Activated naive CD4-positive, alpha-beta T cell treated with anti-CD3 and anti-CD28 coated beads, Interleukin-2, amount 50 U/mL, for 16 hours (primary cell): ENCODE data around the gene DNAJB13.
"Not testable (repeated sequence)": the region's sequence is repeated elsewhere in the genome, so short reads cannot be mapped to it uniquely, and the experiment has no call there.

ENCODE experiments used
- DNase-seq: peaks from one replicate; pipeline ENCODE4 v3.0.0-alpha.2; 2020

DNAJB13 gene, protein sequence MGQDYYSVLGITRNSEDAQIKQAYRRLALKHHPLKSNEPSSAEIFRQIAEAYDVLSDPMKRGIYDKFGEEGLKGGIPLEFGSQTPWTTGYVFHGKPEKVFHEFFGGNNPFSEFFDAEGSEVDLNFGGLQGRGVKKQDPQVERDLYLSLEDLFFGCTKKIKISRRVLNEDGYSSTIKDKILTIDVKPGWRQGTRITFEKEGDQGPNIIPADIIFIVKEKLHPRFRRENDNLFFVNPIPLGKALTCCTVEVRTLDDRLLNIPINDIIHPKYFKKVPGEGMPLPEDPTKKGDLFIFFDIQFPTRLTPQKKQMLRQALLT

DNA sequence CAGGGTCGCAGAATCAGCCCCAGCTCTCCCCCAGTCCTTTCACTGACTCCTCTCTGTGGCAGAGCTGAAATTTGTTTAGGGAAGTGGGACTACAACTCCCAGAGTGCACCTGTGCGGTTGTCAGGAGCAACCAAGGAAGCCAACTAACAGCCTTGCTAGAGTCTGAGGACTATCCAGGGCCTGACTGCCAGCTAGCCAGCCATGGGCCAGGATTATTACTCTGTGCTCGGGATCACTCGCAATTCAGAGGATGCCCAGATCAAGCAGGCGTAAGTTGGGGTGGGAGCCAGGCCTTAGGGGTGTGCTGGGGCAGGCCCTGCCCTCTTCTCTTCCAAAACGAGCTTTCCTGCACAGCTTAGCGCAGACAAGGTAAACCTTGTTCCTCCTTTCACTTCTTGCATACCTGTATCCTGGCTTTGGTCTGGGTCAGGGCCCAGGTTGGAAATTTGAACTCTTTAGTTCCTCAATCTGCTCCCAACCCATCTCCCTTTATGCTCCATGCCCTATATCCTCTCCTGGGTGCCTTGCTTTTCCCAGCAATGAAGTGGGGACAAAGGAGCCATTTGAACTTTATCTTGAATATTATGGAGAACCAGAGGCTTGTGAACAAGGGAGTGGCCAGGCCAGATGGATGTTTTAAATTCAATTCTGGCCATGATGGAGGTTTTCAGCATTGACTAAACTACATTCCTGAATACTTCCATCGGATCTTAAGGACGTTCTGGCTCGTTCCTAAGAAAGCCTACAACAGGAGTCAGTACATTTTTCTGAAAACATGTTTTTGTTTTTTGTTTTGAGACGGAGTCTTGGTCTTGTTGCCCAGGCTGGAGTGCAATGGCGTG lies at the start of gene DNAJB13:
Gene DNAJB13, plus strand, starts transcription at position 158 of the 842 bp plus-strand sequence. Its CDS starts 44 bp downstream, at position 202.
- no peak for DNase-seq

DNA sequence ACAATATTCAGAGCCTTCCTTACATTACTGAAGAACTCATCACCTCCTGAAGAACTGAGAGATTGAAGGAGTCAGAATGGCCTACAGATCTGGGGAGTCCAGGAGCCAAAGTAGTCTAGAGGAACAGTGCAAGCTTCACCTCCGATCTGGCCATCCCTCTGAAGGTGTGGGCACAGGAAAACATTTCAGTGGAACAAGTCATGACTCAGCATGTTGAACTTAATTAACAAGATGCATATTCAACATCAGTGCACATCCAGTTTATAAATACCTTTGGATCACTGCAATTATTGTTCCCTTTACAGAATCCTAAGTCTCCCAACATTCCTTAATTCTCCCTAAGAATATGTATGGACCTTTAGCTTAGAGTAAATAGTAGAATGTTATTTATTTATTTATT lies 48.5 kb upstream of the DNAJB13 start:
- DNase-seq: no peak

DNA sequence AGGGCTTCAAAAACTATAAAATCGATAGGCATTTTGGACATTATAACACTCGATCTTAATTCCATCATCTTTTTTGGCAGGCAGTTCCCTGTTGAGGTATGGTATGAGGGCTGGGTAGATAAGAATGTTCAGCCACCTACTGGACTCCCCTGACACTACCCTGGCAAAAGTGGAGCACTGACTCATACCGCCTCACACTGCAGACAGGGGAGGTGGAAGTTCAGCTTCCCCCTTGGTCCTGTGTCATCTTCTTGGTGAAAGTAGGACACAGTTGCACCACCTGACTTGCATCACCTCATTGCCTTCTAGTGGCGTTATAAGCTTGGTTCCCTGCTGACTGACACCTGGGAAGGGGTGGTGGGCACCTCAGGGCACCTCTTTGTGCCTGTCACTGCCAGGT lies 43.6 kb upstream of the DNAJB13 start:
- no peak for DNase-seq

DNA sequence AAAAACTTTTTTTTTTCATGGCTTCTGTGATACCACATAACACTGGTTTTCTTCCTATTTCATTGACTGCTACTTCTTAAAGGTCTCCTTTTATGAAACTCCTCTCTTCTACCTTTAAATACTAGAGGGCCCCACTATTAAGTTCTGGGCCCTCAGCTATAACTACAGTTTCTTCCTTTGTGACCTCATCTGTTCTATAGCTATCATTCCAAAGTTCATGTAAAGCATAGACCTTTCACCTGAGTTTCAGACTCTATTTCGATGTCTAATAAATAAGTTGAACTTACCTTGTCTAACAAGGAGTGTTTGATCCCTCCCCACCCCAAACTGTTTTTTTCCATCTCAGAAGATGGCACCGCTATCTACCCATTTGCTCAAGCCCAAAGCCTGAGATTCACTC lies 38.8 kb upstream of the DNAJB13 start:
- DNase-seq: no peak

DNA sequence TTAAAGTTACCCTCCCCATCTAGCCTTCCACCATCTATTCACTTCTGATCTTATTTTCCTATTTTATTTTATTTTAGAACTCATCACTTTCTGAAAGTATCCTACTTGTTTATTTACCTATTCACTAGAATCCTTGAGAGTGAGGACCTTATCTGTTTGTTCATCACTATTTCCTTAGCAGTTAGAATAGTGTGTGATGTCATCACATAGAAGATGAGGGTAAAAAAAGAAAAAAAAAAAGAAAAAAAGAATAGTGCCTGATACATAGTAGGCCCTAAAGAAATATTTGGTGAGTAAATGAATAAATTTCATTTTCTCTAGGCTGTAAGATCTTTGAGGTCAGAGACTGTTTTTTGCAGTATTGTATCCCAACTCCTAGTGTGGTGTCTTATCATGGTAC lies 37.4 kb upstream of the DNAJB13 start:
- DNase-seq: no peak

DNA sequence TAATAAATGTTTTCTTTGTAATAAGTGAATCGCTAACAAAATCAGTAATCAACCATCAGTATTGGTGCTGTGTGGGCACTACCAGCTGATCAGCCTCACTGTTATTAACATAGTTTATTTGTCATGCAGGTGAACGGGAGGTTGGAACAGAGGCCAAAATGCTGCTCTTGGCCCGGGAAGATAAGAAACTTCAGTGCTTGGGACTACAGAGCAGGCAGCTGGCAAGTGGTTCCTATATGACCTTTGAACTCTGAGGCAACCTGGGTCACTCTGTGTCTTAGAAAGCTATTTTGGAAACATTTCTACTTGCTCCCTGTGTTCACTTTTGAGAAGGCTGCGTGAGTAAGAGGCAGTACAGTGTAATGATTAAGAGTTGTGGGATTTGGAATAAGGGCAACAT lies 36.5 kb upstream of the DNAJB13 start:
- DNase-seq: no peak

DNA sequence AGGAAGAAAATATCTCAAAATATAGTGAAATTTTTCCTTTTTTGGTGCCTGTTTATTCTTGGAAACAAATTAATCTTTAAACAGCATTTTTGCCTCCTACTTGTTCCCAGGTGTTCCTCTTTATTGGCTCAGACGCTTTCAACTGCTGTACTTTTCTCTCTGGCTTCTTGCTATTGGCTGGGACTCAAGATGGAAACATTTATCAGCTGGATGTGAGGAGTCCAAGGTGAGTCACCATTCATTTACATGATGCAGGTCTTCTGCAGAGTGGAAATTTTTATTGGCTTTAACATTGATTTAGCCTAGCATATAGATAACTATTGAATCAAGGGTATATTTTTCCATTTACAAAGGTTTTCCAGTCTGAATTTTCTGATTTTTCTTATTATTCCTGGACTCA lies 34.4 kb upstream of the DNAJB13 start:
- DNase-seq: no peak

DNA sequence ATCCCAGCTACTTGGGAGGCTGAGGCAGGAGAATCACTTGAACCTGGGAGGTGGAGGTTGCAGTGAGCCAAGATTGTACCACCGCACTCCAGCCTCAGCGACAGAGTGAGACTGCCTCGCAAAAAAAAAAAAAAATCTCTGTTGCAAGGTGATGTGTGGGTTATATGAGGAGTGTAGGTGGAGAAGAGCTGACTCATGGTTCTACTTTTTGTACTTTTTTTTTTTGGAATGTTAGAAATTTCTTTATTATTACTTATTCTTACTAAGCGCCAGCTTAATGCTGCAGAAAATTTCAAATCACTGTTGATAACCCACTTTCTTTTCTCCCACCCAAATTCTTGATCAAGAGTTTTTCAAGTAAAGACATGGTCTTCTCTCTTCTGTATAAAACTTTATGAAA lies 29.6 kb upstream of the DNAJB13 start:
- DNase-seq: no peak

DNA sequence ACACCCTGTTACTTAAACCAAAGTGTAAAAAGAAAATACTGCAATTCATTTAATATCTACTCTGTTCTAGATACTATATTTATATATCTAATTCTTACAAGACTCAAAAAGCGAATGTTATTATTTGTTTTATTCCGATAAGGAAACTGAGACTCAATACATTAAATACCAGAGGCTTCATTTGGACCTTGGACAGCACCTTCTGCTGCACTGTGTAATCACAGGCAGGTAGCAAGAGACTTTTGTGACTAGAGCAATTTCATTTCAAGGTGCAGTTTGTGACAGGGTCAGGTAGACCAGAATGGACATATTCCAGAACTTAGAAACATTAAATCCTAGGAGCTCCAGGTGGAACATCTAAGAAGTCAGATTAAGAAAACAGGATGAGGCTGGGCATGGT lies 21.4 kb upstream of the DNAJB13 start:
- DNase-seq: no peak

DNA sequence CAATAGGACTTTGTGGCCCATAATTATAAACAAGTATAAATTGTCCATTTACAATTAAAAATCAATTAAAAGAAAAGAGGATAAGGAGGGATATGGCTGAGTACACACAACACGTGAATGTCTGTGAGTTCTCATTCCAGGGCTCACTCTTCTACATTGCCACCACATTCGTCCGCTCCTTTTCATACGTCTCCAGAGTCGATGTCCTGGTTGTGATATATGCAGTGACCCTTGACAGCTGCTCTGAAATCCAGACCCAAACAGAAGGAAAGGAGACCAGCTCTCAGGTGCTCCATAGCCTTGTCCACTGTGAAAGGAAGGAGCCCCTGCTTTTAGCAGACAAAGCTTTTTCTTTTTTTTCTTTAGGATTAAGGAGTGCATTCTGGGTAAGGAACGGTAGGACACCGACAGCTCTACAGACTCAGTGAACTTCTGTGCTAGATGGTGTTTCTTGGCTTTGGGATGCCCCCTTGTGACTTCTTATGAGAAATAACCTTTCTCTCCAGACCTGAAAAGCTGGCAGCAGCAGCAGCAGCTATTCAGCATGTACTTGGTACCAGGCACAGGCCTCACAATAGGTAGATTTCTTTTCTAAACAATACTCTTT lies 19.7 kb upstream of the DNAJB13 start:
- no peak for DNase-seq

DNA sequence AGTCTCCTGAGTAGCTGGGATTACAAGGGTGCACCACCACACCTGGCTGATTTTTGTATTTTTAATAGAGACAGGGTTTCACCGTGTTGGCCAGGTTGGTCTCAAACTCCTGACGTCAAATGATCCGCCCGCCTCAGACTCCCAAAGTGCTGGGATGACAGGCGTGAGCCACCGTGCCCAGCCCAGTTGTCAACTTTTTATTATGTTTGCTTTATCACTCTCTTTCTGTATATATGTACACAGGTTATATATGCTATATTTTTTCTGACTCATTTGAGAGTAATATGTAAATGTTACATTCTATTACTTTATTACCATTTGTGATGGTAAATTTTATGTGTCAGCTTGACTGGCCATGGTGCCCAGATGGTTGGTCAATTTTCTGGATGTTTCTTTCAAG lies 18.9 kb upstream of the DNAJB13 start:
- no peak for DNase-seq

DNA sequence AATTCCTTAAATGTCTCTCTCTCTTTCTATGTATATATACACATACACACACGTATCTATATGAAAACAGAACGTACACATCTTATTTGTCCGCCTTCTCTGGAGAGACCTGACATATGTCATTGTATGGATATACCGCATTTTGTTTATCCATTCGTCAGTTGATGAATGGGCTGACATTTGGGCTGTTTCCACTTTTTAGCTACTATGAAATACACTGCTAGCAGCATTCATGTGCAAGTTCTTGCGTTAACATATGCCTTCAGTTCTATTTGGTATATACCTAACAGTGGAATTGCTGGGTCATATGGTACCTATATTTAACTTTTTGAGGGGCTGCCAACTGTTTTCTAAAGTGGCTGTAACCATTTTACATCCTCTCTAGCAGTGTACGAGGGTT lies 18.0 kb upstream of the DNAJB13 start:
- no peak for DNase-seq

DNA sequence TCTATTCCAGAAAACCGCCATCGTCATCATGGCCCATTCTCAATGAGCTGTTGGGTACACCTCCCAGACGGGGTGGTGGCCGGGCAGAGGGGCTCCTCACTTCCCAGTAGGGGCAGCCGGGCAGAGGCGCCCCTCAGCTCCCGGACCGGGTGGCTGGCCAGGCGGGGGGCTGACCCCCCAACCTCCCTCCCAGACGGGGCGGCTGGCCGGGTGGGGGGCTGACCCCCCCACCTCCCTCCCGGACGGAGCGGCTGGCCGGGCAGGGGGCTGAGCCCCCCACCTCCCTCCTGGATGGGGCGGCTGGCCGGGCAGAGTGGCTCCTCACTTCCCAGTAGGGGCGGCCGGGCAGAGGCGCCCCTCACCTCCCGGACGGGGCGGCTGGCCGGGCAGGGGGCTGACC lies 14.8 kb upstream of the DNAJB13 start:
- not testable (repeated sequence) for DNase-seq

DNA sequence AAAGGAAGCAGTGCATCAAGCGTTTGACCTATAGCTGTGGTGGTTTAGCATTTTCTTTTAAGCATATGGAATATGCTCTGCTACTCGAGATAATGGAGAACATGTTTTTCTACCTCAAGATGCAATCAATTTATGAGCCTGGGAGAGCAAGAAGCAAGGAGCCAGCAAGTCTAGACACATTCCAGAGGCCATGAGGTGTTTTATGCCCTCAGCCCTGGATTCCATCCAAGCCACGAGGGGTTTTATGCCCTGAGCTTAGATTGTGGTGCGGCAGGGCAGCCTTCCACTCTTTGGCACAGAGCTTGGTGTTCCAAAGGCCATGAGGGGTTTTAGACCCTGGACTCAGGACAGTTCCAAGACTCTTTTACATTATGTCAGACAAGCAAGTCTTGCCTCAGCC lies 11.7 kb upstream of the DNAJB13 start:
- DNase-seq: no peak

DNA sequence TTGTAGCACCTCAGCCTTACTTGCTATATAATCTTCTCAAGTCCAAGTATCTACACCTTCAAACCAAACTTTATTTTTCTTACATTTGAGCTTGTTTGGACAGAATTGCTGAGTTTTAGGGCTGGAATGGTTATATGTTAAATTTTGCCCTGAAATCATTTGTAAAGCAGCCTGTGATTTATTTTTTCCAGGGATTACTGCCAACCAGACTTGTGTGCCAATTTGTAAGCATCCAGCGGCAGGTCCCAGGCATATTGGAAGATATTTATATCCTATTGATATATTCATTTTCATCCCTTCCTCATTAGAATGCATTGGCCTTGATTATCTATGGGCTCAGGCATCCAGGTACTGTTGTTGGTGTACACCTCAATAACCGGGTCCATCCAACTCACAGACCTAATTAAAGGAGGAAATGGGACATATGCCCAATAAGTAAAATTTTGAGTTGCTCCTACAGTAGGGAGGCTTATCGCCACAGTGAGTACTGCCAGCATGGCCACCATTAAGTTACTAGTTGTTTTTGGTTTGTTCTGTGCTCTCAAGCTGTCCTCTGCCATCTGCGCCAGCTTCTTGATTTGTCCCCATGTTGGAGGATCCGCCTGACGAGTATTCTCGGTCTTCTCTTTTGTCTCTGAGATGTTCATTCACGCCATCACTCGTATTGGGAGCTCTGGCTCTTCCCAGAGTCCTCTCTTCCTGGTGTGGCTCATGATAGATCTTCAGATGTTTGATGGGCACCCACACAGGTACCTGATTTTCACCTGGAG lies 9.8 kb upstream of the DNAJB13 start:
- DNase-seq: no peak

DNA sequence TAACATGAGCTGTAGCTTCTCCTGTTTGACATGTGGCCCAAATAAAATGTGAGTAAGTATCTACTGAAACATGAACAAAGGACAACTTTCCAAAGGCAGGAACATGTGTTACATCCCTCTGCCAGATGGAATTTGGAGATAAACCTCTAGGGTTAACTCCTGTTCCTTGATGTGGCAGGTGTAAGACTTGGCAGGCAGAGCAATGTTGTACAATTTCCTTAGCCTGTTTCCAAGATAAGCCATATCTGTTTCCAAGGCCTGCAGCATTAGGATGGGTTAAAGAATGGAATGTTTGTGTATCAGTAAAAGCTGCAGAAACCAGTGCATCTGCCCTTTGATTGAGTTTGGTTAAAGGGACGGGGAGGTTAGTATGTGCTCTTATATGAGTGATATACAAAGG lies 8.8 kb upstream of the DNAJB13 start:
- no peak for DNase-seq

DNA sequence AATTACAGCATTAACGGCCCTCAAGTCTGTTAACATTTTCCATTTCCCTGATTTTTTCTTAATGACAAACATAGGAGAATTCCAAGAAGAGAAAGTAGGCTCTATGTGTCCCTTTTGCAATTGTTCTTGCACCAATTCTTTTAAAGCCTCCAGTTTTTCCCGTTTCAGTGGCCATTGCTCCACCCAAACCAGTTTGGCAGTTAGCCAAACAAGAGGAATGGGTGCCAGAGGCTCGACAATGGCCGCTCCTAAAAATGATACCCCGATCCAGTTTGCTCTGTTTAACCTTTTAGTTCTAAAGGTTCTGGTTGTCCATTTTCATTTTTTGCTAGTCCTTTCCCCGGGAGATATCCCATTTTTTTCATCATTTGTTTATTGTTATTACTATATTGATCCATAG lies 6.7 kb upstream of the DNAJB13 start:
- DNase-seq: no peak

DNA sequence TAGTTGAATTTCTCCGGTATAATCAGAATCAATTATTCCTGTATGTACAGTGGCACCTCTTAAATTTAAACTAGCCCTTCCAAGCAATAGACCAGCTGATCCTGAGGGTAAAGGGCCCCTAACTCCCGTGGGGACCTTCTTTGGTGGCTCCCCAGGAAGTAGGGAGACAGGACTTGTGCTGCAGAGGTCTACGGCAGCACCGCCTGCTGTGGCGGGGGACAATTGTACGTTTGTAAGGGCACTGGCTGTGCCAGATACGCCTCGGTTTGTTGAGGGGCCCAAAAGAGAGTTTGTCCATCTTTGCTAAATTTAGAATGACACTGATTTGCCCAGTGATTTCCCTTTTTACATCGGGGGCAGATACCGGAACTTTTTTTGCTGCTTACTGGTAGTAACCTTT lies 5.9 kb upstream of the DNAJB13 start:
- no peak for DNase-seq

DNA sequence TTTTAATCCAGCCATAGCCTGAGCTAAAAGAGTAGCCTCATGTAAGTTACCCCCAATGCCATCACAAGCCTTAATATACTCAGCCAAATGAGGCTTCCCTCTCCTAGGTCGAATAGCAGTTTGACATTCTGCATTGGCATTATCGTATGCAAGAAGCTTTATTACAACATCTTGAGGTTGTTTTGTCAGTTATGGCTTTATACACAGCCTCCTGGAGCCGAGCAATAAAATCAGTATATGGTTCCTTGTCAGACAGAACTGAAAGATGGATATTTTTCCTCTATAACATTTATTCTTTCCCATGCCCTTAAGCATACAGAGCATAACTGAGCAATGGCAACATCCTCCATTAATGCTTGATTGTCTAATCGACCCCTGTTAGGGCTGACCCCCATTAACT lies 5.4 kb upstream of the DNAJB13 start:
- DNase-seq: no peak

DNA sequence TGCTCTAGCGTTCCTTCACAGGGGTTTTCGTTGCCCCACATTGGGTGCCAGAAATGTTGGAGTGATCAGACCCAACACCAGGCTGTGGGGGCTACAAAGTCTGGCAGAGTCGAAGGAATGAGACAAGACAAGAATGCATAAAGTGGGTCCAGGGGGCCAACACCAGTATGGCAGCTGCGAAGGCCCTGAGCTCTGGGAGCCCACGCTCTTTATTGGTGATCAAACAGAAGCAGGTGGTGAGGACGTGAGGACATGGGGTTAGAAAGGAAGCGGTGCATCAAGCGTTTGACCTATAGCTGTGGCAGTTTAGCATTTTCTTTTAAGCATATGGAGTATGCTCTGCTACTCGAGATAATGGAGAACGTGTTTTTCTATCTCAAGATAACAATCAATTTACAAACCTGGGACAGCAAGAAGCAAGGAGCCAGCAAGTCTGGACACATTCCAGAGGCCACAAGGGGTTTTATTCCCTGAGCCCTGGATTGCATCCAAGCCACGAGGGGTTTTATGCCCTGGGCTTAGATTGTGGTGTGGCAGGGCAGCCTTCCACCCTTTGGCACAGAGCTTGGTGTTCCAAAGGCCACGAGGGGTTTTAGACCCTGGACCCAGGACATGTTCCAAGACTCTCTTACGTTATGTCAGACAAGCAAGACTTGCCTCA lies 3.9 kb upstream of the DNAJB13 start:
- no peak for DNase-seq

DNA sequence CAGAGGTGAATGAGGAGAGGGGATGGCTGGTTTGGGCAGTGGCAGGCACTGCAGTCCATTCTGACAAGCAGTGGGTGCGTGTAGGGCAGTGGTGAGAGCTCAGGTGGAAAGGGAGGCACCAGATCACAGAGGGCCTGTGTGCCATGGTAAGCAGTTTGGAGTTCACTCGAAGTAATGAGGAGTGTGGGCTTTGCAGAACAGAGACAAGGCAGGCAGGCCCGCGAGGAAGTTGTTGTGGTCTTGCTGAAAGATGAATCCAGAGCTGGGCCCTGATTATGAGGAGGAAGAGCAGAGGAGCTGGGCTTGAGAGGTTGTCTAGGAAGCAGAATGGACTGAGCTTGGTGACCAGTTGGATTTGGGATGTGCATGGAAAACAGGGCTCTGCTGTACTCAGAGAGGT lies 1.6 kb upstream of the DNAJB13 start:
- DNase-seq: no peak

DNA sequence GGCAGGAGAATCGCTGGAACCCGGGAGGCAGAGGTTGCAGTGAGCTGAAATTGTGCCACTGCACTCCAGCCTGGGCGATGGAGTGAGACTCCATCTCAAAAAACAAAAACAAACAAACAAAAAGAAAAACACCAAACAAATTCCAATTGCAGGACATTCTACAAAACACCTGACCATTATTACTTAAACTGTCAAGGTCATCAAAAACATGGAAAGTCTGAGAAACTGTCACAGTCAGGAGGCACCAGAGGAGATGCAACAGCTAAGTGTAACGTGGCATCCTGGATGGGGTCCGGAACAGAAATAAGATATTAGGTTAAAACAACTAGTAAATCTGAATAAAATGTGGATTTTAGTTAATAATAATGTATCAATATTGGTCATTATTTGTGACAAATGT lies 914 bp upstream of the DNAJB13 start:
- no peak for DNase-seq

DNA sequence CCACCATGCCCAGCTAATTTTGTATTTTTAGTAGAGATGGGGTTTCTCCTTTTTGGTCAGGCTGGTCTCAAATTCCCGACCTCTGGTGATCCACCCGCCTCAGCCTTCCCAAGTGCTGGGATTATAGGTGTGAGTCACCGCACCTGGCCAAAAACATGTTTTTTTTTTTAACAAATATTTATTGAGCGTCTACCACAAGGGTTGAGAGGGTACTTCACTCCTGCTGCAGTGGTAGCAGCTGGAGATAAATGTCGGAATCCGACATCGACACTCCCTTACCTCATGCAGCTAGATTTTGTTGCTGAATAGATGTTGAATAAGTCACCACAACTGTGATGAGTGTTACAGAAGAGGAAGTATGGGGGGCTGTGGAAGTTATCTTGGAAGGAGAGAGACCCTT lies 971 bp downstream of the DNAJB13 start:
- no peak for DNase-seq
